Measurements from ENCODE around the gene IQSEC3.

GRCh38 chr12:96543-96942, 30.0 kb downstream of the IQSEC3 start:
- no peak for TF ChIP-seq CTCF (conservative IDR thresholded peaks at IDR 0.05)
- TF ChIP-seq ZFX (IDR thresholded peaks at IDR 0.05): no peak
